Astrocyte of the spinal cord (primary cell): ENCODE results near the gene ZNF679.
"Not testable (repeated sequence)": the region's sequence is repeated elsewhere in the genome, so short reads cannot be mapped to it uniquely, and the experiment has no call there.

Experiments
- DNase-seq: peaks from one replicate; pipeline ENCODE4 v3.0.0; 2011; ENCODE audit warnings: low read depth, low spot score
- H3K4me3 ChIP-seq: 2 replicates; pipeline ENCODE4 v1.5.1; 2011; ENCODE audit warnings: low read depth, mild to moderate bottlenecking, low read length, moderate library complexity
- CTCF ChIP-seq: IDR thresholded peaks from 2 replicates; pipeline ENCODE4 v1.5.1; 2012; ENCODE audit warnings: low read depth, mild to moderate bottlenecking, low read length, inconsistent platforms
- in situ Hi-C: cut with HindIII; loops from 2 replicates; pipeline ENCODE4 v1.10.0; 2017; ENCODE audit warnings: low sequenced_read_pairs

Gene ZNF679

GRCh38 chr7:64308016-64308270 lies 79.7 kb downstream of the ZNF679 start:
- TF ChIP-seq CTCF = no peak
- no peak for DNase-seq

GRCh38 chr7:64310426-64310825 lies 82.2 kb downstream of the ZNF679 start:
- in situ Hi-C loops = no loop called here
- DNase-seq = no peak
- TF ChIP-seq CTCF = no peak
- H3K4me3 ChIP-seq = no peak overlapping the region

More at GRCh38 chr7:64308016-64308270, 79.7 kb downstream of the ZNF679 start:
- in situ Hi-C loops = no loop called here
- H3K4me3 ChIP-seq = peak overlapping the region; percentile 60

GRCh38 chr7:64312826-64313225 lies 84.6 kb downstream of the ZNF679 start:
- no peak for TF ChIP-seq CTCF
- H3K4me3 ChIP-seq = no peak overlapping the region
- in situ Hi-C loops = no loop called here
- DNase-seq = no peak

- DNase-seq = peak; percentile 96
- in situ Hi-C loops = no loop called here
- TF ChIP-seq CTCF = no peak
- H3K4me3 ChIP-seq = peak within 1 kb of the TSS; percentile 87
Measured at GRCh38 chr7:64313740-64314491, 85.6 kb downstream of the ZNF679 start, which contains the start of gene ZNF736. Gene ZNF736, plus strand, starts transcription at chr7:64313961. Its CDS starts 190 bp downstream, at chr7:64314151.

- TF ChIP-seq CTCF = no peak
- in situ Hi-C loops = no loop called here
- no peak for DNase-seq
- peak overlapping the region; percentile 87 for H3K4me3 ChIP-seq
Measured at GRCh38 chr7:64314566-64314965, 86.3 kb downstream of the ZNF679 start.

GRCh38 chr7:64316031-64316742 lies 87.9 kb downstream of the ZNF679 start:
- in situ Hi-C loops, H3K4me3 ChIP-seq, DNase-seq: not testable (repeated sequence)
